ENCODE measurements around the gene CLDN18.

DNA sequence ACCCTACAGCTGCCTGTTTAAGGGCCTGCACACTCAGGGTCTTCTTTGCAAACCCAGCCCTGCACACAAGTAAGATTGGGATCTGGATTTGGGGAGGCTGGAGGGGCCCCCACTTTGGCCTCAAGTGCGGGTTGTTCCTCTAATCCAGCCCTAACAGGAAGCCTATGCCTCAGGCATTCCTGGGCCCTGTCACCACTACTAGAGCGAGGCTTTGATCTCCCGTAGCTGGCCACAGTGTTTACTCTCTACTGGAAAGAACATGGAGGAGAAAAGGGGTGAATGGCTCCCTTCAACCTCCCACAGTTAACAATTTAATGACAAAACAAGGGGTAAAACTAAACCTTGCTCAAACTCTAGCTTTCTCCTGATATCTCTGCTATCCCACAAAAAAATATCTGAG lies 57.0 kb downstream of the CLDN18 start:
- no peak for TF ChIP-seq CTCF (IDR thresholded peaks at IDR 0.05; ENCODE audit: low read length)
- no peak for TF ChIP-seq EZH2 (IDR thresholded peaks at IDR 0.05; ENCODE audit: borderline replicate concordance, low read length)
